Measurements from ENCODE around the gene TIE1.

TIE1 gene

DNA sequence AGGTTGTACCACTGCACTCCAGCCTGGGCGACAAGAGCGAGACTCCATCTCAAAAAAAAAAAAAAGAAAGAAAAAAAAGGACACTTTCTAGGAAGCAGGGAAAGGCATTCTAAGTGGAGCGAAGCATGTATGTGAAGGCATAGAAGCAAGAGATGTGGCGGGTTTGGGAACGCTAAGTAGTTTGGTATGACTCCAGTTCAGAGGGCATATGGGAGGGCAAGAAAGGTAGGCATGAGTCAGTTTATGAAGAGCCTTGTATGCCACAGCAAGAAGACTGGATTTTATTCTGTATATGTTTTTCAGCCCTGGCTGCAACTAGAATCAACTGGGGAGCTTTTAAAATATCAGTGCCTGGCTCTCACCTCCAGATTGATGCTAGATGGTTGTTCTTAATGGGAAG lies 71.4 kb downstream of the TIE1 start:
- WGBS (ENCODE audit: insufficient coverage) = 94% methylated on average over 2 of the region's 5 CpGs
- no peak overlapping the region for H3K4me3 ChIP-seq (ENCODE audit: control insufficient read depth in 1 of 7, extremely low read depth in 1 of 7, insufficient read depth in 4 of 7, low read depth in 2 of 7, low read length in 6 of 7)
- H3K27me3 ChIP-seq (replicated peaks in 2 of 5; ENCODE audit: control insufficient read depth in 4 of 5, insufficient read depth in 5 of 5, low read length in 4 of 5) = no peaks in the 10 kb centered on the region
- ChIA-PET CTCF (interaction anchor here (1.0 kb wide), 1 partner anchor 10 kb away, joined by 3 read pairs; no protein-coding TSS in a partner anchor), POLR2A (no interaction called here)
- H3K36me3 ChIP-seq (ENCODE audit: control insufficient read depth in 4 of 4, insufficient read depth in 4 of 4, low read length in 3 of 4) = no peaks in the 10 kb centered on the region
- peaks cover 5 to 13% (median 10%) of the 10 kb centered on the region in 4 experiments for H3K4me1 ChIP-seq (ENCODE audit: control extremely low read depth in 1 of 4, control insufficient read depth in 4 of 4, insufficient read depth in 4 of 4, low read length in 3 of 4)
- H3K27ac ChIP-seq (ENCODE audit: insufficient read depth in 1 of 2, low read depth in 1 of 2, low read length in 2 of 2, poor library complexity in 1 of 2, severe bottlenecking in 2 of 2) = no peak overlapping the region
- no peaks in the 10 kb centered on the region for H3K9me3 ChIP-seq (ENCODE audit: control extremely low read depth in 1 of 5, control insufficient read depth in 4 of 5, insufficient read depth in 2 of 5, low read depth in 1 of 5, low read length in 4 of 5)
- DNase-seq = no peak

All from common myeloid progenitor, CD34-positive (primary cell).